ENCODE data around the gene LARP4B.

DNA sequence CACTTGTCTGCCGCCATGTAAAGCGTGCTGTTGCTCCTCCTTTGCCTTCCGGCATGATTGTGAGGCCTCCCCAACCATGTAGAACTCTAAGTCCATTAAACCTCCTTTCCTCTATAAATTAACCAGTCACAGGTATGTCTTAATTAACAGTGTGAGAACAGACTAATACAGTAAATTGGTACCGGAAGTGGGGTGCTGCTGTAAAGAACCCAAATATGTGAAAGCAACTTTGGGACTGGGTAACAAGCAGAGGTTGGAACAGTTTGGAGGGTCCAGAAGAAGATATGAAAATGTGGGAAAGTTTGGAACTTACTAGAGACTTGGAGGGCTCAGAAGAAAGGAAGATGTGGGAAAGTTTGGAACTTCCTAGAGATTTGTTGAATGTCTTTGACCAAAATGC is 135.3 kb downstream of the LARP4B start:
- TF ChIP-seq, protein P1, sequence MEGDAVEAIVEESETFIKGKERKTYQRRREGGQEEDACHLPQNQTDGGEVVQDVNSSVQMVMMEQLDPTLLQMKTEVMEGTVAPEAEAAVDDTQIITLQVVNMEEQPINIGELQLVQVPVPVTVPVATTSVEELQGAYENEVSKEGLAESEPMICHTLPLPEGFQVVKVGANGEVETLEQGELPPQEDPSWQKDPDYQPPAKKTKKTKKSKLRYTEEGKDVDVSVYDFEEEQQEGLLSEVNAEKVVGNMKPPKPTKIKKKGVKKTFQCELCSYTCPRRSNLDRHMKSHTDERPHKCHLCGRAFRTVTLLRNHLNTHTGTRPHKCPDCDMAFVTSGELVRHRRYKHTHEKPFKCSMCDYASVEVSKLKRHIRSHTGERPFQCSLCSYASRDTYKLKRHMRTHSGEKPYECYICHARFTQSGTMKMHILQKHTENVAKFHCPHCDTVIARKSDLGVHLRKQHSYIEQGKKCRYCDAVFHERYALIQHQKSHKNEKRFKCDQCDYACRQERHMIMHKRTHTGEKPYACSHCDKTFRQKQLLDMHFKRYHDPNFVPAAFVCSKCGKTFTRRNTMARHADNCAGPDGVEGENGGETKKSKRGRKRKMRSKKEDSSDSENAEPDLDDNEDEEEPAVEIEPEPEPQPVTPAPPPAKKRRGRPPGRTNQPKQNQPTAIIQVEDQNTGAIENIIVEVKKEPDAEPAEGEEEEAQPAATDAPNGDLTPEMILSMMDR (IDR thresholded peaks at IDR 0.05; ENCODE audit: low read depth, low read length, poor library complexity, severe bottlenecking): no peak
- no peak for TF ChIP-seq EZH2phosphoT487 (IDR thresholded peaks at IDR 0.05; ENCODE audit: borderline replicate concordance, low read length)

All from DOHH2 (cell line).